ENCODE data around the gene RBMX.

GRCh38 chrX:136827026-136827425, 53.5 kb downstream of the RBMX start:
- TF ChIP-seq GATA2 (IDR thresholded peaks at IDR 0.05; ENCODE audit: low read depth, low read length): no peak
- no peak for TF ChIP-seq GATA3 (IDR thresholded peaks at IDR 0.05; ENCODE audit: low read depth, low read length)

Measured in SH-SY5Y (cell line).